Gastroesophageal sphincter (tissue), 3 donors: ENCODE data around the gene PLCG2.

Source experiments
- EP300 ChIP-seq: sonication (generic); formaldehyde crosslinking; IDR thresholded peaks from one replicate; pipeline ENCODE4 v1.6.1; 2017; ENCODE audit warnings: antibody characterized with exemption, mild to moderate bottlenecking
- POLR2A ChIP-seq, 2 donors: fragments of 450-650 bp; IDR thresholded peaks; one replicate each; pipeline ENCODE4 v1.6.1; 2017; ENCODE audit warnings: antibody characterized with exemption in 2 of 2, mild to moderate bottlenecking in 2 of 2, moderate library complexity in 1 of 2
- POLR2AphosphoS5 ChIP-seq: sonication (generic); formaldehyde crosslinking; IDR thresholded peaks from one replicate; pipeline ENCODE4 v1.6.1; 2017; ENCODE audit warnings: antibody characterized with exemption
- TF ChIP-seq, protein P1 (sequence below), 4 experiments: fragments of 200-600 bp in 2 of 4; fragments of 450-650 bp in 2 of 4; sonication (generic) in 1 of 4; IDR thresholded peaks; one replicate each; pipeline ENCODE4 v1.5.1; 2017 to 2019; ENCODE audit warnings: antibody characterized with exemption in 4 of 4, mild to moderate bottlenecking in 2 of 4, moderate library complexity in 2 of 4

DNA sequence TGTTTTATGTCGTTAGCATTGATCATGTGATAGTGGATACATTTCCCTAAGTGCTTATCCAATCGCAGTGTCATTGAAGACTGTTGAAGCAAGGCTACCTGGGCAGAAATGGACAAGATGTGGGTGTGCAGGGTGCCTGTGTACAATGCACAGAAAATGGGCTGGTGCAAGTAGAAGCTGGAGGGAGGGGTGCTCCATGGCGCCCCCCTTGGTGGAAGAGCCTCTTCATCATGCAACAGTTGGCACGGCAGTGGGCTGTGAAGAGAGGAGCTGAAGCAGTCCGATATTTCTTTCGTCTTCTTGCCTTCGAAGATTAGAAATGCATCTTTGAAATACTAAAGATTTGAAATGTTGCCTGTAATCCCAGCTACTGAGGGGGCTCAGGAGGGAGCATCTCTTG is 100.5 kb downstream of the PLCG2 start:
- TF ChIP-seq, protein P1, sequence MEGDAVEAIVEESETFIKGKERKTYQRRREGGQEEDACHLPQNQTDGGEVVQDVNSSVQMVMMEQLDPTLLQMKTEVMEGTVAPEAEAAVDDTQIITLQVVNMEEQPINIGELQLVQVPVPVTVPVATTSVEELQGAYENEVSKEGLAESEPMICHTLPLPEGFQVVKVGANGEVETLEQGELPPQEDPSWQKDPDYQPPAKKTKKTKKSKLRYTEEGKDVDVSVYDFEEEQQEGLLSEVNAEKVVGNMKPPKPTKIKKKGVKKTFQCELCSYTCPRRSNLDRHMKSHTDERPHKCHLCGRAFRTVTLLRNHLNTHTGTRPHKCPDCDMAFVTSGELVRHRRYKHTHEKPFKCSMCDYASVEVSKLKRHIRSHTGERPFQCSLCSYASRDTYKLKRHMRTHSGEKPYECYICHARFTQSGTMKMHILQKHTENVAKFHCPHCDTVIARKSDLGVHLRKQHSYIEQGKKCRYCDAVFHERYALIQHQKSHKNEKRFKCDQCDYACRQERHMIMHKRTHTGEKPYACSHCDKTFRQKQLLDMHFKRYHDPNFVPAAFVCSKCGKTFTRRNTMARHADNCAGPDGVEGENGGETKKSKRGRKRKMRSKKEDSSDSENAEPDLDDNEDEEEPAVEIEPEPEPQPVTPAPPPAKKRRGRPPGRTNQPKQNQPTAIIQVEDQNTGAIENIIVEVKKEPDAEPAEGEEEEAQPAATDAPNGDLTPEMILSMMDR (IDR thresholded peaks at IDR 0.05), result no peak
- no peak for TF ChIP-seq POLR2A (IDR thresholded peaks at IDR 0.05)
- no peak for TF ChIP-seq EP300
- TF ChIP-seq POLR2AphosphoS5, result no peak
